SKM-1 treated with dmso at 0.1 percent for 144 hours (cell line): ENCODE results near the gene WDTC1.
"Not testable (repeated sequence)": the region's sequence is repeated elsewhere in the genome, so short reads cannot be mapped to it uniquely, and the experiment has no call there.

Experiments used
- DNase-seq: peaks from one replicate; lab custom pipeline; 2025; ENCODE audit not compliant: unreplicated experiment; lab: John Stamatoyannopoulos, UW

The WDTC1 gene

GRCh38 chr1:27234049-27234882 is at the start of gene WDTC1:
Gene WDTC1 (plus strand): TSS chr1:27234632. CDS start chr1:27261055, 26,423 bp downstream.
- peak; percentile 99 for DNase-seq

DNA sequence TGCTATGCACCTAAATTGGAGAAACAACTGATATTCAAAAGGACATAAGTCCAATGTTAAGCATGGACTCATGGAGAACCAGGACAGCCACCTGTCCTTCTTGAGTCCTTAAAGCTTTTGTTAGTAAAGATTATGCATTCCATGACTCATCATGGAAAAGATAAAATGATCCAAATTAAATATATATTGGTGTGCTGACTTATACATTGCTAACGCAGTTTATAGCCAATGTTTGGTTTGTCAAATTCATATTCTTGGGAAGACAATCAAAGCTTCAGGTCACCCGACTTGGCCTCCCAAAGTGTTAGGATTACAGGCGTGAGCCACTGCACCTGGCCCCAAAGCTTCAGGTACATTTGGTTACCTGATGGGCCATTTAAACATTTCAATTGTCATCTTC is 49.8 kb upstream of the WDTC1 start:
- DNase-seq = not testable (repeated sequence)

DNA sequence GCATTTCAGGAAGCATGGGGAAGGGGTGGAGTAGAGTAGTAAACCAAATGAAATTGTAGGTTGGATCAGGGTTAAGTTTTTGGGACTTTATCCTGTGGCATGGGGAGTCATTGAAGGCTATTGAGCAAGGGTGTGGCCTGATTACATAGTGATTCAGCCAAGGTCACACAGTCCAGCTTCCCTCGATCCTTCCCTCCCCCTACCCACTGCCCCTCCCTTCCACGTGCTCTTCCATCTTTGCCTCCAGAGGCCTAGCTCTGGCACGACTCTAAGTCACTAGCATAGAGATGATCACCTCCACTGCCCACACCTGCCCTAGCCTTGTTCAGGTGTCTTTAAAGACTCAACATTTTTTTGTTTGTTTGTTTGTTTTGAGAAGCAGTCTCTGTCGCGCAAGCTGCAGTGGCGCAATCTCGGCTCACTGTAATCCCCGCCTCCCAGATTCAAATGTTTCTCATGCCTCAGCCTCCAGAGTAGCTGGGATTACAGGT is 42.3 kb upstream of the WDTC1 start:
- DNase-seq = no peak

DNA sequence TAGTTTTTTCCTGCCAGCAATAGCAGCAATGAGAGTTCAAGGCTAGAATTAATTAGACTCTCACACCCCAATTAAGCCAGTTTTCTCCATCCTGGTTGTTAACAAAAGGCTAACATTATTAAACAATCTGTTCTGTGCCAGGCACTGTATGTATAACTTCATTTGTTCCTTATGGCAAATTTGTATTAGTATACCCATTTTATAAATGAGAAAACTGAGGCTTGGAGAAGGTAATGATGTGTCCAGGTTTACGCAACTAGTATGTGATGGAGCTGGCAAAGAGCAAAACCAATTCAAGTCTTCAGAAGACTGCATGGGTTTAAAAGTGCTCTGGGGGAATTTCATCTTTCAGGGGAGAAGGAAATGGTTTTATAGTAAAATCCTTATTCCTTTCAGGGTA is 41.2 kb upstream of the WDTC1 start:
- no peak for DNase-seq

DNA sequence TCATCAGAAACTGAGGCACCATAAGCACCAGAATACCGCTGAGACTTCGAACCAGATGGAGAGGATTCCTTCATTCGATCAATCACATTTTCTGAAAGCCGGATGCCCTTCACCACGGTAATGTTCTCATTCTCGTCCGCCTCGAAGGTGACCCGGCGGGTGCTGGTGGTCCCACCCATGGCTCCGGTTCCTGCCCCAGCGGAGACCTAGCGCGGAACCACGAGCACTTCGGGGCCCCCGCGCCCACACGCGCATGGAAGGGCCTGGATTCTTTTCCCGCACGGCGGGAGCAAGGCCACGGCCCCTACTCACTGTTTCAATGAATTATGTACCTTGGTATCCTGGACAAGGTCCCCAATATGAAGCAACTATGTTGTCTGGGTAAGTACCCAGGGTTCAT is 33.1 kb upstream of the WDTC1 start:
- no peak for DNase-seq

- DNase-seq = no peak
These were observed 30.5 kb upstream of the WDTC1 start for GRCh38 chr1:27203946-27204345.

DNA sequence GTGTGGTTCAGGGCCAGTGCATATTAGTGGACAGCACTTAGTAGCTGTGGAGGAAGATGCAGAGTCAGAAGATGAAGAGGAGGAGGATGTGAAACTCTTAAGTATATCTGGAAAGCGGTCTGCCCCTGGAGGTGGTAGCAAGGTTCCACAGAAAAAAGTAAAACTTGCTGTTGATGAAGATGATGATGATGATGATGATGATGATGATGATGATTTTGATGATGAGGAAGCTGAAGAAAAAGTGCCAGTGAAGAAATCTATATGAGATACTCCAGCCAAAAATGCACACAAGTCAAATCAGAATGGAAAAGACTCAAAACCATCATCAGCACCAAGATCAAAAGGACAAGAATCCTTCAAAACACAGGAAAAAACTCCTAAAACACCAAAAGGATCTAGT is 27.2 kb upstream of the WDTC1 start:
- DNase-seq = not testable (repeated sequence)

- not testable (repeated sequence) for DNase-seq
These were observed 26.1 kb upstream of the WDTC1 start for GRCh38 chr1:27208143-27208850.

- DNase-seq = no peak
These were observed 18.0 kb upstream of the WDTC1 start for GRCh38 chr1:27216466-27216865.

DNA sequence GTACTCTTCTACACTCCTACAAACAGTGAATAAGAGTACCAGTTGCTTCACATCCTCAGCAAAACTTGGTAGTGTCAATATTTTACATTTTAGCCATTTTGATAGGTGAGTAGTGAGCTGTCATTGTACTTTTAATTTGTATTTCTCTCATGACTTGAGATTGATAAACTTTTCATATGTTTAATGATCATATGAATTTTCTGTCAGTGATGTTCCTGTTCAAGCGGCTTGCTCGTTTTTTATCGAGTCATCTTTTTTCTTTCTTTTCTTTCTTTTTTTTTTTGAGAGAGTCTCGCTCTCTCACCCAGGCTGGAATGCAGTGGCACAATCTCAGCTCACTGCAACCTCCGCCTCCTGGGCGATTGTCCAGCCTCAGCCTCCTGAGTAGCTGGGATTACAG is 17.0 kb upstream of the WDTC1 start:
- no peak for DNase-seq

DNA sequence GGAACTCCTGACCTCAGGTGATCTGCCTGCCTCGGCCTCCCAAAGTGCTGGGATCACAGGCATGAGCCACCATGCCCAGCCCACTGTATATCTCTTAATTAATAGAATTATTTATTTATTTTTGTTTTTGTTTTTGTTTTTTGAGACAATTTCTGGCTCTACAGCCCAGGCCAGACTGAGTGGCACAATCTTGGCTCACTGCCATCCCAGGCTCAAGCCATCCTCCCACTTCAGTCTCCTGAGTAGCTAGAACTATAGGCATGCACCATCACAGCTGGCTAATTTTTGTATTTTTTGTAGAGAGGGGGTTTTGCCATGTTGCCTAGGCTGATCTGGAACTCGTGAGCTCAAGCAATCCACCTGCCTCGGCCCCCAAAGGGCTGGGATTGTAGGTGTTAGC is 15.7 kb upstream of the WDTC1 start:
- no peak for DNase-seq

GRCh38 chr1:27220096-27220495 is 14.3 kb upstream of the WDTC1 start:
- no peak for DNase-seq

DNA sequence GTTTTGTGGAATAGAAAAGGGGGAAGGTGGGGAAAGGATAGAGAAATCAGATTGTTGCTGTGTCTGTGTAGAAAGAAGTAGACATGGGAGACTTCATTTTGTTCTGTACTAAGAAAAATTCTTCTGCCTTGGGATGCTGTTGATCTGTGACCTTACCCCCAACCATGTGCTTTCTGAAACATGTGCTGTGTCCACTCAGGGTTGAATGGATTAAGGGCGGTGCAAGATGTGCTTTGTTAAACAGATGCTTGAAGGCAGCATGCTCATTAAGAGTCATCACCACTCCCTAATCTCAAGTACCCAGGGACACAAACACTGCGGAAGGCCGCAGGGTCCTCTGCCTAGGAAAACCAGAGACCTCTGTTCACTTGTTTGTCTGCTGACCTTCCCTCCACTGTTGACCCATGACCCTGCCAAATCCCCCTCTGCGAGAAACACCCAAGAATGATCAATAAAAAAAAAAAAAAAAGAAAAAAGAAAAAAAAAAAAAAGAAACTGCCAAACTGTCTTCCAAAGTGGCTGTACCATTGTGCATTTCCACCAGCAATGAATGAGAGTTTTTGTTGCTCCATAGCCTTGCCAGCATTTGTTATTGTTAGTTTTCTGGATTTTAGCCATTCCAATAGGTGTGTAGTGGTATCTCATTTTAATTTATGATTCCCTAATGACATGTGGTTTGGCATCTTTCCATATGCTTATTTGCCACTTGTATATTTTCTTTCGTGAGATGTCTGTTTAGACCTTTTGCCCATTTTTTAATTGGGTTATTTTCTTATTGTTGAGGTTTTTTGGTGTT is 13.5 kb upstream of the WDTC1 start:
- not testable (repeated sequence) for DNase-seq

- DNase-seq = no peak
These were observed 8.8 kb upstream of the WDTC1 start for GRCh38 chr1:27225621-27226020.

- no peak for DNase-seq
These were observed 6.7 kb upstream of the WDTC1 start for GRCh38 chr1:27227765-27228164.

DNA sequence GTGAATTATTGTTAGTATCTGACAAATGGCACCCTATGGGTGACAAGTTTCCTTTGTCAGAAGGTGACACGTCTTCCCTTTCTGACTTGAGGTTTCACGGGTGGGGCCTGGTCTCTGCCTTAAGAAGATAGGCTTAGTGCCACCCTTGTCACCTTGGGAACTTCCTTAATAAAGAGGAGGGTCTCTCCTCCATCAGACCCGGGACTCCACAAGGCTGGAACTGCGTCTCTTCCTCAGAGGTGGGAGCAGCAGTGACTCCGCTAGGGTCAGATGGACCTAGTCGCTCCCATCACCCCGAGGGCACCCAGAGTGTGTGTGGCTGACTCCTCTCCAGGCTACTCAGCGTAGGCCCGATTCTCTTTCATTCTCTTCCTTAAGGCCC is 774 bp upstream of the WDTC1 start:
- DNase-seq = no peak

GRCh38 chr1:27235827-27236226 is 1.4 kb downstream of the WDTC1 start:
- DNase-seq = peak; percentile 31

DNA sequence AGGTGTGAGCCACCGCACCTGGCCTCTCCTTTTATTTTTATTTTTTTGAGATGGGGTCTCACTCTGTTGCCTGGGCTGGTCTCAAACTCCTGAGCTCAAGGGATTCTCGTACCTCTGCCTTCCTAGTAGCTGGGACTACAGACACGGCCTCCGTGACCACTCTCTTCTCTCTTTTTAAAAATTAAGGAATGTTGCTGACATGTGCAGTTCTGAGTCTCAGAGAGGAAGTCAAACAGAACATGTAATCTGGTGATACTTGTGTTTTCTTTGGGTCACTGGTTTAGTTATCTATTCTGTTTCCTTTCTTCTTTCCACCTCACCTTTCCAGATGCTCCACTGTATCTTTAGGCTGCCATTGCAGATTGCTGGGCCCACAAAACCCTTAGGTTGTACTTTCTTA is 2.7 kb downstream of the WDTC1 start:
- no peak for DNase-seq

DNA sequence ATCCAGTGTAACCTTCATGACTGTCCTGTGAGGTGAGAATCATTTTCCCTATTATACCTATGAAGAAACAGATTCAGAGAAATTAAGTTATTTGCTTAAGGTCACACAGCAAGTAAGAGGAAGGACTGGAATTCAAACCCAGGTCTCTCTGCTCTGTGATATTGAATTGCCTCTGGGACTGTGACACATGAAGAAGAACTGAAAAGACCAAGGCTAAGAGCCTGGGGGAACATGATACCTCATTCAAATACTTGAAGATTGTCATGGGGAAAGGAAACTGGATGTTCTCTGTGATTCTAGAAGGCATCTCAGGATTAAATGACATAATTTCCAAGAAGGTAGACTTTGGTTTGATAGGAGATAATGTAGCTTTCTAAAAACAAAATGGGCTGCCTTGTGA is 3.6 kb downstream of the WDTC1 start:
- no peak for DNase-seq

GRCh38 chr1:27241677-27242076 is 7.2 kb downstream of the WDTC1 start:
- no peak for DNase-seq

DNA sequence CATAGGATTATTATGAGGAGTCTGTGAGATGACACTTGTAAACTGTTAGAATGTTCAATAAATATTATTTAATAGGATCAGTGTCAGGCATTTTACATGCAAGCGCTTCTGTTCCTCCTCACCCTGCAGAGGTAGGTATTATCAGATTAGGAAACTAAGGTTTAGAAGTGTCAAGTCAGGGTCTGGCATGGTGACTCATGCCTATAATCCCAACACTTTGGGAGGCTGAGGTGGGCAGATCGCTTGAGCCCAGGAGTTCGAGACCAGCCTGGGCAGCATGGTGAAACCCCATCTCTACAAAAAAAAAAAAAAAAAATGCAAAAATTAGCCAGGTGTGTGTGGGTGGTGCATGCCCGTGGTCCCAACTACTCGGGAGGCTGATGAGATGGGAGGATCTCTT is 9.2 kb downstream of the WDTC1 start:
- DNase-seq = not testable (repeated sequence)
